Measurements from ENCODE around the gene PCNA. TPM values are rescaled to one million over a fixed set of nuclear protein-coding genes. Genes with fewer than 3 reads are reported as not detected.

Gene PCNA
- total RNA-seq, 4 donors from 2014 or later = 43.0 to 112 (median 59.6) TPM

GRCh38 chr20:5126512-5127203 lies 6.9 kb upstream of the PCNA start, which contains the start of gene CDS2:
Gene CDS2 (plus strand): TSS chr20:5127008. CDS start chr20:5127093, 85 bp downstream.
- H3K27me3 ChIP-seq = no peaks in the 10 kb centered on the region
- peak within 1 kb of the TSS; percentile 50 to 80 for H3K4me3 ChIP-seq
- intact Hi-C loops (cut with DNase I; ENCODE audit: low total_unique reads) = loop anchor here (5.0 kb wide), 1 partner anchor 66 kb away; no protein-coding TSS in a partner anchor
- H3K27ac ChIP-seq = peak within 1 kb of the TSS; percentile 87 to 91
- no peaks in the 10 kb centered on the region for H3K9me3 ChIP-seq
- TF ChIP-seq POLR2A (IDR thresholded peaks at IDR 0.05) (peak; percentile 70 to 79), CTCF (IDR thresholded peaks at IDR 0.05) (peak; percentile 57 to 65 (median 62))
- no peaks in the 10 kb centered on the region for H3K36me3 ChIP-seq
- DNase-seq = peak; percentile 100
- peaks cover 4% of the 10 kb centered on the region in 2 donors for H3K4me1 ChIP-seq

- intact Hi-C loops (cut with DNase I; ENCODE audit: low total_unique reads) = no loop called here
- Histone ChIP-seq H3K4me1 (peaks cover 5 to 13% of the 10 kb centered on the region in 2 donors), H3K4me3 (no peak overlapping the region), H3K36me3 (no peaks in the 10 kb centered on the region), H3K27ac (no peak overlapping the region), H3K9me3 (no peaks in the 10 kb centered on the region), H3K27me3 (no peaks in the 10 kb centered on the region)
- no peak for DNase-seq
- TF ChIP-seq CTCF (IDR thresholded peaks at IDR 0.05) = no peak
- TF ChIP-seq POLR2A (IDR thresholded peaks at IDR 0.05) = no peak
Measured at GRCh38 chr20:5122873-5123260, 3.1 kb upstream of the PCNA start.

- Histone ChIP-seq H3K4me1 (peaks cover 5 to 9% of the 10 kb centered on the region in 2 donors), H3K27ac (peak overlapping the region; percentile 89 to 98), H3K4me3 (peak overlapping the region; percentile 94 to 97), H3K36me3 (no peaks in the 10 kb centered on the region), H3K9me3 (no peaks in the 10 kb centered on the region), H3K27me3 (no peaks in the 10 kb centered on the region)
- TF ChIP-seq CTCF (IDR thresholded peaks at IDR 0.05) = no peak
- TF ChIP-seq POLR2A (IDR thresholded peaks at IDR 0.05) = no peak
- intact Hi-C loops (cut with DNase I; ENCODE audit: low total_unique reads) = no loop called here
- DNase-seq = no peak
Measured at GRCh38 chr20:5120185-5120476, 373 bp upstream of the PCNA start.

DNA sequence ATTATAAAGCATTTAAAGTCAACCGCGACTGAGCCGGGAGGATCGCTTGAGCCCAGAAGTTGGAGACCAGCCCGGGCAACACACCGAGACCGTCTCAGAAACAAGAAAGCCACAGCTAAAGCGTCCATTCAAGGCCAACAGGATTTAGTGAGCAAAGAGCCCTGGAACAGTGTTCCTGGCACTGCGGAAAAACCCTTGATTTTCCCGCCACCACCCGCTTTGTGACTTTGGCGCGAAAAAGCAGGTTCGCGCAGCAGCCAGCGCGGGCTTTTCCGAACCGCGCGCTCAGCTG lies 669 bp downstream of the PCNA start:
- Histone ChIP-seq H3K4me3 (peak overlapping the region; percentile 94 to 97), H3K4me1 (peaks cover 5 to 9% of the 10 kb centered on the region in 2 donors), H3K36me3 (no peaks in the 10 kb centered on the region), H3K27ac (peak overlapping the region; percentile 89 to 98), H3K9me3 (no peaks in the 10 kb centered on the region), H3K27me3 (no peaks in the 10 kb centered on the region)
- intact Hi-C loops (cut with DNase I; ENCODE audit: low total_unique reads) = no loop called here
- no peak for DNase-seq
- TF ChIP-seq CTCF (IDR thresholded peaks at IDR 0.05) = no peak
- TF ChIP-seq POLR2A (IDR thresholded peaks at IDR 0.05) = no peak

- peak overlapping the region; percentile 89 to 98 for H3K27ac ChIP-seq
- no peaks in the 10 kb centered on the region for H3K36me3 ChIP-seq
- DNase-seq = no peak
- intact Hi-C loops (cut with DNase I; ENCODE audit: low total_unique reads) = no loop called here
- TF ChIP-seq CTCF (IDR thresholded peaks at IDR 0.05) = no peak
- no peak for TF ChIP-seq POLR2A (IDR thresholded peaks at IDR 0.05)
- H3K27me3 ChIP-seq = no peaks in the 10 kb centered on the region
- peak overlapping the region; percentile 94 to 97 for H3K4me3 ChIP-seq
- no peaks in the 10 kb centered on the region for H3K9me3 ChIP-seq
- H3K4me1 ChIP-seq = peaks cover 5 to 9% of the 10 kb centered on the region in 2 donors
Measured at GRCh38 chr20:5118220-5119142, 1.3 kb downstream of the PCNA start.

Data from uterus (tissue), 4 donors.